H9 (cell line): ENCODE data around the gene TNPO1. TPM values are rescaled to one million over a fixed set of nuclear protein-coding genes. Genes with fewer than 3 reads are reported as not detected.

ENCODE experiments used
- DNase-seq: peaks from one replicate; pipeline ENCODE4 v3.0.0-alpha.2; 2017
- H2AFZ ChIP-seq: one replicate; pipeline ENCODE4 v1.6.1; 2013; ENCODE audit warnings: mild to moderate bottlenecking, low read length, control low read depth, moderate library complexity
- H2AK5ac ChIP-seq: 2 replicates; pipeline ENCODE4 v1.6.1; 2013; ENCODE audit warnings: low read length, control low read depth, mixed read lengths; ENCODE audit not compliant: insufficient read length
- H2BK120ac ChIP-seq: one replicate; pipeline ENCODE4 v1.6.1; 2013; ENCODE audit warnings: low read depth, mild to moderate bottlenecking, low read length, control low read depth, inconsistent platforms; ENCODE audit not compliant: poor library complexity, severe bottlenecking
- H2BK12ac ChIP-seq: 2 replicates; pipeline ENCODE4 v1.6.1; 2013; ENCODE audit warnings: low read length, control low read depth, mixed read lengths, low read depth; ENCODE audit not compliant: insufficient read length
- H2BK15ac ChIP-seq: 2 replicates; pipeline ENCODE4 v1.6.1; 2013; ENCODE audit warnings: low read depth, low read length, control low read depth
- H2BK20ac ChIP-seq: one replicate; pipeline ENCODE4 v1.6.1; 2013; ENCODE audit warnings: low read depth, mild to moderate bottlenecking, low read length, control low read depth, inconsistent platforms; ENCODE audit not compliant: poor library complexity, severe bottlenecking
- H2BK5ac ChIP-seq: 2 replicates; pipeline ENCODE4 v1.6.1; 2013; ENCODE audit warnings: low read length, control low read depth, mixed read lengths; ENCODE audit not compliant: insufficient read length
- H3K14ac ChIP-seq: 2 replicates; pipeline ENCODE4 v1.6.1; 2013; ENCODE audit warnings: low read length, control low read depth; ENCODE audit not compliant: insufficient read depth
- H3K18ac ChIP-seq: 2 replicates; pipeline ENCODE4 v1.6.1; 2013; ENCODE audit warnings: low read depth, mild to moderate bottlenecking, mixed read lengths, low read length, control low read depth; ENCODE audit not compliant: insufficient read length
- H3K23ac ChIP-seq: 2 replicates; pipeline ENCODE4 v1.6.1; 2013; ENCODE audit warnings: low read length, control low read depth, mixed read lengths, low read depth; ENCODE audit not compliant: insufficient read length
- H3K23me2 ChIP-seq: 2 replicates; pipeline ENCODE4 v1.6.1; 2013; ENCODE audit warnings: low read depth, mild to moderate bottlenecking, mixed read lengths, low read length, control low read depth; ENCODE audit not compliant: insufficient read length, poor library complexity, severe bottlenecking
- H3K27ac ChIP-seq: 2 replicates; pipeline ENCODE4 v1.5.1; 2013; ENCODE audit warnings: low read length, control low read depth, mixed read lengths, low read depth; ENCODE audit not compliant: insufficient read length
- H3K27me3 ChIP-seq: 2 replicates; pipeline ENCODE4 v1.6.1; 2013; ENCODE audit warnings: low read length, control low read depth, inconsistent platforms; ENCODE audit not compliant: insufficient read depth
- H3K4ac ChIP-seq: 2 replicates; pipeline ENCODE4 v1.6.1; 2013; ENCODE audit warnings: low read depth, mild to moderate bottlenecking, control low read depth, inconsistent platforms, low read length, moderate library complexity
- H3K4me1 ChIP-seq: 2 replicates; pipeline ENCODE4 v1.6.1; 2013; ENCODE audit warnings: low read length, control low read depth, inconsistent platforms; ENCODE audit not compliant: insufficient read depth
- H3K4me2 ChIP-seq: 2 replicates; pipeline ENCODE4 v1.6.1; 2013; ENCODE audit warnings: low read length, control low read depth, mixed read lengths; ENCODE audit not compliant: insufficient read length, insufficient read depth
- H3K56ac ChIP-seq: 2 replicates; pipeline ENCODE4 v1.6.1; 2013; ENCODE audit warnings: low read depth, mild to moderate bottlenecking, mixed read lengths, low read length, control low read depth; ENCODE audit not compliant: insufficient read length
- H3K79me1 ChIP-seq: 2 replicates; pipeline ENCODE4 v1.6.1; 2013; ENCODE audit warnings: low read depth, mild to moderate bottlenecking, moderate library complexity, low read length, control low read depth, inconsistent platforms; ENCODE audit not compliant: insufficient read depth, poor library complexity, severe bottlenecking
- H3K79me2 ChIP-seq: 2 replicates; pipeline ENCODE4 v1.6.1; 2013; ENCODE audit warnings: low read length, control low read depth, inconsistent platforms; ENCODE audit not compliant: insufficient read depth
- H3K9ac ChIP-seq: 2 replicates; pipeline ENCODE4 v1.6.1; 2013; ENCODE audit warnings: low read length, control low read depth, mixed read lengths; ENCODE audit not compliant: insufficient read length; ENCODE audit errors: extremely low read depth
- H3K9me3 ChIP-seq: one replicate; pipeline ENCODE4 v1.6.1; 2013; ENCODE audit warnings: low read depth, low read length, inconsistent platforms; ENCODE audit not compliant: control insufficient read depth
- H3T11ph ChIP-seq: one replicate; pipeline ENCODE4 v1.6.1; 2013; ENCODE audit warnings: mild to moderate bottlenecking, low read length, control low read depth, inconsistent platforms
- H4K20me1 ChIP-seq: one replicate; pipeline ENCODE4 v1.6.1; 2013; ENCODE audit not compliant: control insufficient read depth, insufficient read length, insufficient read depth
- H4K5ac ChIP-seq: 2 replicates; pipeline ENCODE4 v1.6.1; 2013; ENCODE audit warnings: low read depth, mild to moderate bottlenecking, mixed read lengths, low read length, control low read depth; ENCODE audit not compliant: insufficient read length
- H4K8ac ChIP-seq: replicated peaks from 2 replicates; pipeline ENCODE4 v1.6.1; 2013; ENCODE audit warnings: low read length, control low read depth, mixed read lengths, low read depth; ENCODE audit not compliant: insufficient read length
- H4K91ac ChIP-seq: 2 replicates; pipeline ENCODE4 v1.6.1; 2013; ENCODE audit warnings: low read depth, mild to moderate bottlenecking, moderate library complexity, mixed read lengths, low read length, control low read depth; ENCODE audit not compliant: insufficient read length
- H3K27ac Mint-ChIP-seq, 3 experiments: 2 replicates in 2 of 3; 3 replicates in 1 of 3; pipeline ENCODE4 v1.8.0; 2020 to 2021; ENCODE audit warnings: mixed read lengths in 3 of 3, mild to moderate bottlenecking in 1 of 3, moderate library complexity in 1 of 3
- H3K27me3 Mint-ChIP-seq: 2 replicates; pipeline ENCODE4 v1.8.0; 2021; ENCODE audit warnings: low read depth, mild to moderate bottlenecking, moderate library complexity, mixed read lengths
- H3K36me3 Mint-ChIP-seq, 3 experiments: 2 replicates in 2 of 3; 3 replicates in 1 of 3; pipeline ENCODE4 v1.8.0; 2020 to 2021; ENCODE audit warnings: low read depth in 3 of 3, mixed read lengths in 3 of 3; ENCODE audit not compliant: insufficient read depth in 1 of 3
- H3K4me1 Mint-ChIP-seq, 2 experiments: 2 replicates each; pipeline ENCODE4 v1.8.0; 2020; ENCODE audit warnings: mixed read lengths in 2 of 2
- H3K4me3 Mint-ChIP-seq, 2 experiments: 2 replicates in 1 of 2; 3 replicates in 1 of 2; pipeline ENCODE4 v1.8.0; 2020 to 2021; ENCODE audit warnings: mild to moderate bottlenecking in 2 of 2, mixed read lengths in 2 of 2, moderate library complexity in 1 of 2
- H3K9me3 Mint-ChIP-seq, 2 experiments: 2 replicates in 1 of 2; 3 replicates in 1 of 2; pipeline ENCODE4 v1.8.0; 2020; ENCODE audit warnings: mild to moderate bottlenecking in 2 of 2, mixed read lengths in 2 of 2, moderate library complexity in 1 of 2
- total RNA-seq: library from RNA; stranded (reverse); gene quantifications from 2 replicates; pipeline ENCODE4 v1.2.1, GENCODE V29; 2021
- TF ChIP-seq, protein P1 (sequence below): fragments of 200-600 bp; sonication (generic); conservative IDR thresholded peaks from 3 replicates; pipeline ENCODE4 v1.8.0; 2021; ENCODE audit warnings: antibody characterized with exemption, mild to moderate bottlenecking

Gene TNPO1
- total RNA-seq, 1 experiment from 2014 or later: 164 TPM

DNA sequence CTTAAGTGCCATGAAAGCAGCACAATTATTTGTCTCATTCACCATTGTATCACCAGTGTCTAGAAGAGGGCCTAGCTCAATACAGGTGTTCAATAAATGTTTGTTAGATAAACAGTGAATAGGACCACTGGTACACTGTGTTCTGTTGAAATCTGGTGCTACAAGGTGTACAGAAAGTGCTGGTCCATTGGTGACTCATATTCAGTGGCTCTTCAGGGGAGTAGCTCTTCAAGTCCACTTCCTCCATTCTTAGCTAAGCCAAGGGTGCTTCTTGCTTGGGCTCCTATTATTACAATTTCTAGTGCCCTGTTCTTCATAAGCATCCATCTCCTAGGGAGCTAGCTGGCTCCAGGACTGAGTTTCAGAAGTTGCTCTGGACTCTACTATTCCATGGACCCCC lies 133.0 kb downstream of the TNPO1 start:
- no peak for DNase-seq
- no peak overlapping the region for H2BK5ac ChIP-seq
- no peak overlapping the region for H2BK120ac ChIP-seq
- H4K5ac ChIP-seq: no peak overlapping the region
- H3K27ac Mint-ChIP-seq: no peak overlapping the region
- no peak overlapping the region for H3K4ac ChIP-seq
- H2AFZ ChIP-seq: no peak overlapping the region
- TF ChIP-seq, protein P1, sequence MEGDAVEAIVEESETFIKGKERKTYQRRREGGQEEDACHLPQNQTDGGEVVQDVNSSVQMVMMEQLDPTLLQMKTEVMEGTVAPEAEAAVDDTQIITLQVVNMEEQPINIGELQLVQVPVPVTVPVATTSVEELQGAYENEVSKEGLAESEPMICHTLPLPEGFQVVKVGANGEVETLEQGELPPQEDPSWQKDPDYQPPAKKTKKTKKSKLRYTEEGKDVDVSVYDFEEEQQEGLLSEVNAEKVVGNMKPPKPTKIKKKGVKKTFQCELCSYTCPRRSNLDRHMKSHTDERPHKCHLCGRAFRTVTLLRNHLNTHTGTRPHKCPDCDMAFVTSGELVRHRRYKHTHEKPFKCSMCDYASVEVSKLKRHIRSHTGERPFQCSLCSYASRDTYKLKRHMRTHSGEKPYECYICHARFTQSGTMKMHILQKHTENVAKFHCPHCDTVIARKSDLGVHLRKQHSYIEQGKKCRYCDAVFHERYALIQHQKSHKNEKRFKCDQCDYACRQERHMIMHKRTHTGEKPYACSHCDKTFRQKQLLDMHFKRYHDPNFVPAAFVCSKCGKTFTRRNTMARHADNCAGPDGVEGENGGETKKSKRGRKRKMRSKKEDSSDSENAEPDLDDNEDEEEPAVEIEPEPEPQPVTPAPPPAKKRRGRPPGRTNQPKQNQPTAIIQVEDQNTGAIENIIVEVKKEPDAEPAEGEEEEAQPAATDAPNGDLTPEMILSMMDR: no peak
- no peak overlapping the region for H3K4me3 Mint-ChIP-seq
- H3K4me1 Mint-ChIP-seq: peaks cover 9 to 10% of the 10 kb centered on the region in 2 experiments
- no peak overlapping the region for H3K27ac ChIP-seq
- H3K56ac ChIP-seq: no peak overlapping the region
- H2AK5ac ChIP-seq: no peak overlapping the region
- H3K9me3 Mint-ChIP-seq: no peaks in the 10 kb centered on the region
- H3K27me3 ChIP-seq: no peaks in the 10 kb centered on the region
- no peak overlapping the region for H4K91ac ChIP-seq
- no peak overlapping the region for H4K8ac ChIP-seq
- H2BK20ac ChIP-seq: no peak overlapping the region
- no peaks in the 10 kb centered on the region for H3K36me3 Mint-ChIP-seq
- no peak overlapping the region for H3K14ac ChIP-seq
- H3K23me2 ChIP-seq: no peaks in the 10 kb centered on the region
- no peak overlapping the region for H3T11ph ChIP-seq
- no peak overlapping the region for H2BK15ac ChIP-seq
- no peak overlapping the region for H3K4me2 ChIP-seq
- H3K9me3 ChIP-seq: no peaks in the 10 kb centered on the region
- no peaks in the 10 kb centered on the region for H3K79me2 ChIP-seq
- H3K79me1 ChIP-seq: no peaks in the 10 kb centered on the region
- no peaks in the 10 kb centered on the region for H4K20me1 ChIP-seq
- H3K27me3 Mint-ChIP-seq: no peaks in the 10 kb centered on the region
- H3K4me1 ChIP-seq: peaks cover 5% of the 10 kb centered on the region
- no peak overlapping the region for H3K18ac ChIP-seq
- H2BK12ac ChIP-seq: no peak overlapping the region
- no peak overlapping the region for H3K9ac ChIP-seq
- no peak overlapping the region for H3K23ac ChIP-seq
